HUES64 (cell line): Measurements from ENCODE around the gene RPS19.
"Not testable (repeated sequence)": the region's sequence is repeated elsewhere in the genome, so short reads cannot be mapped to it uniquely, and the experiment has no call there.

Experiments
- H3K27ac ChIP-seq: 2 replicates; pipeline ENCODE4 v1.7.0; 2013; ENCODE audit warnings: low read depth, low read length, inconsistent platforms
- H3K27me3 ChIP-seq: 2 replicates; pipeline ENCODE4 v1.6.1; 2013; ENCODE audit warnings: mild to moderate bottlenecking, low read length; ENCODE audit not compliant: insufficient read depth
- H3K36me3 ChIP-seq: 2 replicates; pipeline ENCODE4 v1.6.1; 2013; ENCODE audit warnings: mild to moderate bottlenecking, low read length; ENCODE audit not compliant: insufficient read depth
- H3K4me1 ChIP-seq: 2 replicates; pipeline ENCODE4 v1.6.1; 2013; ENCODE audit warnings: mild to moderate bottlenecking, low read length, moderate library complexity; ENCODE audit not compliant: insufficient read depth
- H3K4me3 ChIP-seq: 2 replicates; pipeline ENCODE4 v1.5.1; 2013; ENCODE audit warnings: mild to moderate bottlenecking, low read length, moderate library complexity
- H3K9ac ChIP-seq: 2 replicates; pipeline ENCODE4 v1.6.1; 2013; ENCODE audit warnings: mild to moderate bottlenecking, low read depth, low read length
- H3K9me3 ChIP-seq: 2 replicates; pipeline ENCODE4 v1.6.1; 2013; ENCODE audit warnings: low read depth, low read length; ENCODE audit not compliant: insufficient read depth
- whole genome bisulfite sequencing: fragments of 150-250, 120-280 bp; methylation state at CpG from one replicate; pipeline ENCODE4 v1.1.7; 2013; ENCODE audit warnings: missing lambda C conversion rate; 5-methylcytosine and 5-hydroxymethylcytosine counted together

Gene RPS19

GRCh38 chr19:41869374-41869955, 9.4 kb downstream of the RPS19 start:
- Histone ChIP-seq H3K36me3 (peaks cover 73% of the 10 kb centered on the region), H3K9ac (no peak overlapping the region), H3K27ac (peak overlapping the region; percentile 20; the same call in 1 of the 2 replicates), H3K9me3 (no peaks in the 10 kb centered on the region), H3K4me1 (no peaks in the 10 kb centered on the region; the same call in 1 of the 2 replicates), H3K4me3 (no peak overlapping the region), H3K27me3 (no peaks in the 10 kb centered on the region)
- 93% methylated on average over 13 of the region's 13 CpGs for WGBS

- Histone ChIP-seq H3K9ac (no peak overlapping the region), H3K4me1 (no peaks in the 10 kb centered on the region), H3K4me3 (no peak overlapping the region), H3K9me3 (no peaks in the 10 kb centered on the region), H3K27me3 (no peaks in the 10 kb centered on the region), H3K36me3 (peaks cover 63% of the 10 kb centered on the region), H3K27ac (peak overlapping the region; percentile 5; the same call in 1 of the 2 replicates)
- WGBS: 95% methylated on average over 3 of the region's 3 CpGs
Observed at GRCh38 chr19:41870401-41870873, 10.4 kb downstream of the RPS19 start.

- Histone ChIP-seq H3K36me3 (peaks cover 53% of the 10 kb centered on the region), H3K27ac (peak overlapping the region; percentile 59; the same call in 1 of the 2 replicates), H3K9me3 (no peaks in the 10 kb centered on the region), H3K27me3 (no peaks in the 10 kb centered on the region), H3K4me3 (no peak overlapping the region), H3K4me1 (no peaks in the 10 kb centered on the region), H3K9ac (no peak overlapping the region)
- WGBS: 88% methylated on average over 16 of the region's 16 CpGs
Observed at GRCh38 chr19:41871573-41872383, 11.7 kb downstream of the RPS19 start.

- no peaks in the 10 kb centered on the region; the same call in 1 of the 2 replicates for H3K27me3 ChIP-seq
- H3K4me3 ChIP-seq: no peak overlapping the region
- peak overlapping the region; percentile 59; the same call in 1 of the 2 replicates for H3K27ac ChIP-seq
- no peaks in the 10 kb centered on the region for H3K4me1 ChIP-seq
- WGBS: 93% methylated on average over 12 of the region's 12 CpGs
- no peak overlapping the region for H3K9ac ChIP-seq
- H3K9me3 ChIP-seq: no peaks in the 10 kb centered on the region
- H3K36me3 ChIP-seq: peaks cover 47% of the 10 kb centered on the region
Observed at GRCh38 chr19:41872384-41872774, 12.3 kb downstream of the RPS19 start.

- H3K9ac ChIP-seq: no peak overlapping the region
- peaks cover 40% of the 10 kb centered on the region for H3K36me3 ChIP-seq
- peak overlapping the region; percentile 59; the same call in 1 of the 2 replicates for H3K27ac ChIP-seq
- 49% methylated on average over 18 of the region's 18 CpGs for WGBS
- H3K27me3 ChIP-seq: no peaks in the 10 kb centered on the region; the same call in 1 of the 2 replicates
- no peak overlapping the region for H3K4me3 ChIP-seq
- H3K9me3 ChIP-seq: no peaks in the 10 kb centered on the region
- no peaks in the 10 kb centered on the region for H3K4me1 ChIP-seq
Observed at GRCh38 chr19:41872775-41873647, 13.0 kb downstream of the RPS19 start.

GRCh38 chr19:41875973-41876372, 15.9 kb downstream of the RPS19 start:
- not testable (repeated sequence) for H3K9me3 ChIP-seq, H3K27me3 ChIP-seq, H3K4me1 ChIP-seq, H3K9ac ChIP-seq, H3K27ac ChIP-seq, H3K4me3 ChIP-seq
- peaks cover 11% of the 10 kb centered on the region for H3K36me3 ChIP-seq
- 84% methylated on average over 3 of the region's 3 CpGs for WGBS

GRCh38 chr19:41876847-41877832, 17.1 kb downstream of the RPS19 start, which contains the start of gene CD79A:
CD79A (plus strand) TSS chr19:41877279; CDS start chr19:41877305, 26 bp downstream.
- Histone ChIP-seq H3K9ac (no peak within 1 kb of the TSS), H3K27ac (no peak within 1 kb of the TSS), H3K36me3 (no peaks in the 10 kb centered on the region), H3K27me3 (peaks cover 14% of the 10 kb centered on the region), H3K9me3 (no peaks in the 10 kb centered on the region), H3K4me3 (no peak within 1 kb of the TSS), H3K4me1 (no peaks in the 10 kb centered on the region)
- 68% methylated on average over 9 of the region's 9 CpGs for WGBS

GRCh38 chr19:41877916-41878905, 18.2 kb downstream of the RPS19 start:
- Histone ChIP-seq H3K27ac (no peak overlapping the region), H3K9ac (no peak overlapping the region), H3K9me3 (no peaks in the 10 kb centered on the region), H3K4me1 (no peaks in the 10 kb centered on the region), H3K4me3 (no peak overlapping the region), H3K36me3 (no peaks in the 10 kb centered on the region), H3K27me3 (peaks cover 24% of the 10 kb centered on the region)
- 86% methylated on average over 17 of the region's 17 CpGs for WGBS

GRCh38 chr19:41879080-41879479, 19.0 kb downstream of the RPS19 start:
- Histone ChIP-seq H3K9me3 (no peaks in the 10 kb centered on the region), H3K4me1 (no peaks in the 10 kb centered on the region), H3K27ac (no peak overlapping the region), H3K36me3 (no peaks in the 10 kb centered on the region), H3K9ac (no peak overlapping the region), H3K27me3 (peaks cover 29% of the 10 kb centered on the region), H3K4me3 (no peak overlapping the region)
- WGBS: 86% methylated on average over 21 of the region's 21 CpGs
